Activated CD4-positive, alpha-beta T cell treated with anti-CD3 and anti-CD28 coated beads, Interleukin-2, amount 50 U/mL, for 24 hours (primary cell): ENCODE data around the gene PIF1.
"Not testable (repeated sequence)": the region's sequence is repeated elsewhere in the genome, so short reads cannot be mapped to it uniquely, and the experiment has no call there.

Experiments
- DNase-seq, 2 donors: peaks; one replicate each; pipeline ENCODE4 v3.0.0-alpha.2; 2020; ENCODE audit warnings: low read depth in 1 of 2, low spot score in 1 of 2

Gene PIF1

GRCh38 chr15:64847448-64847847, 22.0 kb upstream of the PIF1 start:
- DNase-seq = no peak

- DNase-seq = no peak
These were observed 21.6 kb upstream of the PIF1 start for GRCh38 chr15:64847016-64847415.

DNA sequence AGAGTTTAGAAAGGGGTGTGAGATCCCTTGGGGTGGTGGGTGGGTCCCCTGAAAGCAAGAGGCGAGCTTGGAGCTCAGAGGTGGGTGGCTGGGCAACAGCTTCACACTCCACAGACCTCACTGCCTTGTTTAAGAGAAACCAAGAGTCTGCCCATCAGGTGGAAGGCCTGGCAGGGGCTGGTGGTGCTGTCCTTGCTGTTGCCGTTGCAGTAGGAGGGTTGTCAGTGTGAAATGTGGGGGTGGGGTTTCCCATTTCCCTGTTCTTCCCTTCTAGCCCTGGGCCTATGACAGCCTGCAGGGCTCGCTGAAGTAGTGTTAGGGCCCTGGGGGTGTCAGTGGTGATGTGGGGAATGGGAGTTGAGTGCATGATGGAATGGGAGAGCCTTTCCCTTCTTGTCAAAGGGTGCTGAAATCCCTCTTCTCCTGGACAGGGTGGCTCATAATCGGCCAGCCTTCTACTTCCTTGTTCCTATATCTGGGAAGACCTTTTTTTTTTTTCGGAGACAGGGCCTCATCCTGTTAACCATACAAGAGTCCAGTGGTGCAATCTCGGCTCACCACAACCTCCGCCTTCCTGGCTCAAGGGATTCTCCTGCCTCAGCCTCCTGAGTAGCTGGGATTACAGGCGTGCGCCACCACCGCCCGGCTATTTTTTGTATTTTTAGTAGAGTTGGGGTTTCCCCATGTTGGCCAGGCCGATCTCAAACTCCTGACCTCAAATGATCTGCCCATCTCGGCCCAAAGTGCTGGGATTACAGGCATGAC, 20.6 kb upstream of the PIF1 start:
- DNase-seq = no peak

DNA sequence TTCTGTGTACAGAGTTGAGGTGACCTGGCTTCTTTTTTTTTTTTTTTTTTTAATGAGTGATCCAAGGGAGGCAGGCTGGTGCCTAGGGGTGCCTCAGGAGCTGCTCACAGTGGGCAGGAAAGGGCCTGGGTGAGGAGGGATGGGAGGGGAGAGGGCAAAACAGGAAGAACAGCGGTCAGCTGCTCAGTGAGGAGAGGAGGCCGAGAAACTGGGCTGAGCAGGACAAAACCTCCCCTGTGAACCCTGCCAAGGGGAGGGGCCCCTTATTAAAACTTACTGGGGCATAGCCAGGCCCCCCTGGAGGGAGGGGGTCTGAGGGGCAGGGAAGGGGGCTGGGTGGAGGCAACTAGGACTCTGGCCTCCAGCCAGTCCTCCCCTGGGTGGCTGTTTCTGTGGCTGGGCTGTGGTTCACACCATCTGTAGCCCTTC, 19.8 kb upstream of the PIF1 start:
- no peak for DNase-seq

DNA sequence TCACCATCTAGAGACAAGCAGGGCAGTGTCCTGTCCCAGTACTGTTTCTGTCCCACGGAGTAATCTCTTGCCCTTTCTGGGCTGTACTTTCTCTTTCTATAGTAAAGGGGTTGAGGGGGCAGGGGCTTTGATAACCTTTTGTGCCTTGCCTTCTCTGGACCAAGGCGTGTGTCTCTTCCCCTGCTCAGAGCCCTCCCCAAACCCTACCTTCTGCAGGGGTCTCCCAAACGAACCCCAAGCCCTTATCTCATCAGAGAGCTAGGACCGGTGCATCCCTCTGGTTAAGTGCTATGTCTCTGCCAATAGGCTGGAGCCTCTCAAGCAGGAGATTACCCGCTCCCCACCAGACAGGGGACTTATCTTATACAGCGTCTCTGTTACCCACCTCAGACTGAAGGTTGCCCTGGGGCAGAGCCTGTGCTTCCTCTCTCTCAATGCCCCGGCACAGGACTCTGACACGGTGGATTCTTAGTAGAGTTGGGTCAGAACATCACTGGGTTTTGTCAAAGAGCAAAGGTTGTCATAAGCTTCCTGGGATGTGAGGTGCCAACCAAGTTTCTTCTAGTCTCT, 19.2 kb upstream of the PIF1 start:
- DNase-seq = no peak

- DNase-seq = no peak
These were observed 18.5 kb upstream of the PIF1 start for GRCh38 chr15:64843991-64844390.

GRCh38 chr15:64842986-64843561, 17.6 kb upstream of the PIF1 start:
- DNase-seq = no peak

GRCh38 chr15:64842096-64842939, 16.9 kb upstream of the PIF1 start:
- peak in 1 of 2 donors; percentile 14 for DNase-seq

GRCh38 chr15:64841344-64842095, 16.1 kb upstream of the PIF1 start, which contains the start of gene PLEKHO2:
PLEKHO2 (plus strand) TSS chr15:64841915; CDS start chr15:64842017, 102 bp downstream.
- DNase-seq = peak; percentile 57 to 72

DNA sequence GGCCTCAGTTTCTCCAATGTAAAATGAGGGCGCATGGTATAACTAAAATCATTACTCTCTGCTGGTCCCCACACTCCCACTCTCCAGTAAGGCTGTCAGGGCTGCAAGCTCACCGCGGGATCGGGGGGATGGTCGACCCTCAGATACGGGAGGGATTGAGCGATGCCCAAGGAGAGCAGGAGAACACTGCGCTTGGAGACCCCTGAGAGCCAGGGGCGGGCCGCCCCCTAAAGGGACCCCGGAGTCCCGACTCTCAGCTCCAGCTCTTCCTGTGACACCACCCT, 15.6 kb upstream of the PIF1 start:
- no peak for DNase-seq

GRCh38 chr15:64837502-64837901, 12.1 kb upstream of the PIF1 start:
- DNase-seq = no peak

DNA sequence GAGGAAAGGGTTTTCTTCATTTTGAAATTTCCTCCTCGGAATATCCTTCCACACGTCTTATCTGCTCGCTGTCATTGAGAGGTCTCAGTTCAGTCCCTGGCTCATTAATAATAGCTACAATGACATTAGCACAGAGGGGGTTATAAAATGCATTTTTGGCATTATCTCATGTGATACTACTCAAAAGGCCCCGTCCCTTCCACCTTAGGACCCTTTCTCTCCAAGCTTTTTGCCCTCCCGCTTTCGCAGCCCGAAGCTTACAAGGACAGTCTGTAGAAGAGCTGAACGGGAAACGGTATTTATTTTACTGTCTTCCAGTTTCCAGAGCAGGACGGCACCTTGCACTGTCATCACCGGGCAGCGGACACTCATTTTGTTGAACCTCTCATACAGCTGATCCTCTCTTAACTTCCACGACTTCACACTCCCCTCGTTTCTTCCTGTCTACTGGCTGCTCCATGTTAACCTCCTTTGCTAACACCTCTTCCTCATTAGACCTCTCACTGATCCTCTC, 10.6 kb upstream of the PIF1 start:
- no peak for DNase-seq

DNA sequence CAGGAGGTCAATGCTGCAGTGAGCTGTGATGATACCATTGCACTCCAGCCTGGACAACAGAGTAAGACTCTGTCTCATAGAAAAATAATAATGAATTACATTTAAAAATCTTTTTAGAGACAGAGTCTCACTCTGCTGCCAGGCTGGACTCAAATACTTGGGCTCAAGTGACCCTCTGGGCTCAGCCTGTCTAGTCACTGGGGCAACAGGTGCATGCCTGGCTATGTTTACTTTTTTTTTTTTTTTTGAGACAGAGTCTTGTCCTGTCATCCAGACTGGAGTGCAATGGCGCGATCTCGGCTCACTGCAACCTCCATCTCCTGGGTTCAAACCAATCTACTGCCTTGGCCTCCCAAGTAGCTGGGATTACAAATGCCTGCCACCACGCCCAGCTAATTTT, 8.2 kb upstream of the PIF1 start:
- no peak for DNase-seq

DNA sequence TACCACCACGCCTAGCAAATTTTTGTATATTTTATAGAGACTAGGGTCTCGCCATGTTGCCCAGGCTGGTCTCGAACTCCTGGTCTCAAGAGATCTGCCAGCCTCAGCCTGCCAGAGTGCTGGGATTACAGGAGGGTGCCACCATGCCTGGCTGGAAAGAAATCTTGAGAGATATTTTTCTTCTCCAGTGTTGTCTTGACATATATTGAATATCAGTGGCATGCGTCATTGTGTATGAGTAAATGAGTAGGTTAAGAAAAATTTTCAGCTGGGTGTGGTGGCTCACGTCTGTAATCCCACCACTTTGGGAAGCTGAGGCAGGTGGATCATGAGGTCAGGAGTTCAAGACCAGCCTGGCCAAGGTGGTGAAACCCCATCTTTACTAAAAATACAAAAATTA, 3.5 kb upstream of the PIF1 start:
- no peak for DNase-seq

DNA sequence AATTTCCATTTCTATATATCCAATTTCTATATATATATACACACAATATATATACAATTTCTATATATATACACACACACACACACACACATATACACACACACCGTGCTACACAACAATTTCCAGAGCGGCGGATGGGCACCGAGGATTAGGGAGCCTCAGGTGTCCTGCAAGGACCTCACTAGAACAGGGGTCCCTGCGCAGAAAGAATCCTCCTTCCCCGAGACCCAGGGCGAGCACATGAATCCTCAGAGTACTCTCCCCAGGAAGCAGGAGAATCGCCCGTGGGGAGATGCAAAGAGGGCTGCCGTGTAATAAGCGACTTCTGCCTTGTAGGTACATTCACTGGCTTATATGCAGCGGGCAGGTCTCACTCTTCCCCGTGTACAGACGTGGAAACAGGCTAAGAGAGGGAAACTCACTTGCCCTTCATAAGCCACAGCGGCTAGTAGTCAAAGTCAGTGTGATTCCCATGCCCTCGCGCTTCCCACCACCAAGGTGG, 467 bp downstream of the PIF1 start:
- peak in 1 of 2 donors; percentile 8 for DNase-seq

- no peak for DNase-seq
These were observed 9.0 kb downstream of the PIF1 start for GRCh38 chr15:64816452-64816851.

GRCh38 chr15:64814965-64815364, 10.5 kb downstream of the PIF1 start:
- DNase-seq = not testable (repeated sequence)

DNA sequence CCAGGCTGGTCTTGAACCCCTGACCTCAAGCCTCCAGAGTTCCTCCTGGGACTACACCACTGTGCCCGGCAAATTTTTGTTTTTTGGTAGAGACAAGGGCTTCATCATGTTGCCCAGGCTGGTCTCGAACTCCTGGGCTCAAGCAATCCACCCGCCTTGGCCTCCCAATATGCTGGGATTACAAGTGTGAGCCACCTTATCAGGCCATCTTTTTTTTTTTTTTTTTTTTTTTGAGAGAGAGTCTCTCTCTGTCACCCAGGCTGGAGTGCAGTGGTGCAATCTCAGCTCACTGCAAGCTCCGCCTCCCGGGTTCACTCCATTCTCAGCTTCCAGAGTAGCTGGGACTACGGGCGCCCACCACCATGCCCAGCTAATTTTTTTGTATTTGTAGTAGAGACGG, 11.2 kb downstream of the PIF1 start:
- DNase-seq = not testable (repeated sequence)

GRCh38 chr15:64813075-64813474, 12.4 kb downstream of the PIF1 start:
- no peak for DNase-seq

DNA sequence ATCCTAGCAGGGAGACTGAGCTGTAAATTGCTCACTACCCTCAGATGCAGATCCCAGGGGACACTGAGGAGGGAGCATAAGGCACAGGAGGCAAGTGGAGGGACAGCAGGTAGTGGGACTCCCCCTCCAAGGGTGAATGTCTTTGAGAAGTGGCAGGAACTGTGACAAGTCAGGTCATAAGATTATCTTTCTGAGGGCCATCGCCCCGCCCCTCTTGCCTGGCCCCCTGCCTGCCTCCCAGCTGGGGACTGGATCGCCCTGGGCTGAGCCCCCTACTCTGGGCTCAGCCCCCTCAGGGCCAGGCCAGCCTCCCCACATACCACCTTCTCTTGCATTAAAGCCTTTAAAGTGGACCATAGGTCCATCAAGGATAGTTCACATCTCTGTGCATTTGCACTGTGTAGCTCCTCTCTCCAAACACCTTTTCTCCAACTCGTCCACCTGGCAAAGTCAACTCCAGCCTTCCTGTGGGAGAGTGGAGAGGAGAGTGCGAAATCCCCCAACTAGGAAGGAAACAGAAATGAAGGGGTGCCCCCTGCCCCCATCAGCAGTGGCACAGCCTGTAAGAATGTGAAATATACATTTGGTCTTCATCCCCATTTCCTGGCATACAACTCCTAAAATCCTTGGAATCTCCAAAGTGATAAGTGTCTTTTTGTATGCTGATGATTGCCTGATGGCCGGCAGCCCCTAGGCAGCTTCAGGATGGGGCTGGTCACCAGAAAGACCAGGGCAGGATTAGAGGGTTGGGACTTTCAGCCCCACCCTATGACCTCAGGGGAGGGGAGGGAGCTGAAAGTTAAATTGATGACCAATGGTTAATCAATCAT, 14.7 kb downstream of the PIF1 start:
- DNase-seq = no peak
